Measurements from ENCODE around the gene PIGP.

DNA sequence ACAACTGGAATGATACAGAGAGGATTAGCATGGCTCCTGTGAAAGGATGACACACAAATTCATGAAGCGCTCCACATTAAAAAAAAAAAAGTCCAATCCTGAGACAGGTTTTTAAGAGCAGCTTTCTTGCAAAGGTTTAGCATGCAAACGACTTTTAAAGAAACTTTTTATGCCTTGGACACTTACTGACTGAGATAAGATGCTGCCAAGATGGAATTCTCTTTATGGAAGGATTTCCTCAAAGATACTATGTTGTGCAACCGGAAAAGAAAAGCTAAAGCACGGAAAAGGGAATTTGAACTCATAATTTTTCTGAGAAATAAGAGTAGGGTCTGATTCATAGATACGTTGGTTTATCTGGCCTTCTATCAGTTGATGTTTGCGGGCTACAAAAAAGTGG is 27.3 kb downstream of the PIGP start:
- no peak for TF ChIP-seq TAF1 (IDR thresholded peaks at IDR 0.05; ENCODE audit: borderline replicate concordance, insufficient read depth, low read length)
- no peak for TF ChIP-seq POLR2AphosphoS5 (IDR thresholded peaks at IDR 0.05; ENCODE audit: low read depth, low read length)
- TF ChIP-seq, protein P1, sequence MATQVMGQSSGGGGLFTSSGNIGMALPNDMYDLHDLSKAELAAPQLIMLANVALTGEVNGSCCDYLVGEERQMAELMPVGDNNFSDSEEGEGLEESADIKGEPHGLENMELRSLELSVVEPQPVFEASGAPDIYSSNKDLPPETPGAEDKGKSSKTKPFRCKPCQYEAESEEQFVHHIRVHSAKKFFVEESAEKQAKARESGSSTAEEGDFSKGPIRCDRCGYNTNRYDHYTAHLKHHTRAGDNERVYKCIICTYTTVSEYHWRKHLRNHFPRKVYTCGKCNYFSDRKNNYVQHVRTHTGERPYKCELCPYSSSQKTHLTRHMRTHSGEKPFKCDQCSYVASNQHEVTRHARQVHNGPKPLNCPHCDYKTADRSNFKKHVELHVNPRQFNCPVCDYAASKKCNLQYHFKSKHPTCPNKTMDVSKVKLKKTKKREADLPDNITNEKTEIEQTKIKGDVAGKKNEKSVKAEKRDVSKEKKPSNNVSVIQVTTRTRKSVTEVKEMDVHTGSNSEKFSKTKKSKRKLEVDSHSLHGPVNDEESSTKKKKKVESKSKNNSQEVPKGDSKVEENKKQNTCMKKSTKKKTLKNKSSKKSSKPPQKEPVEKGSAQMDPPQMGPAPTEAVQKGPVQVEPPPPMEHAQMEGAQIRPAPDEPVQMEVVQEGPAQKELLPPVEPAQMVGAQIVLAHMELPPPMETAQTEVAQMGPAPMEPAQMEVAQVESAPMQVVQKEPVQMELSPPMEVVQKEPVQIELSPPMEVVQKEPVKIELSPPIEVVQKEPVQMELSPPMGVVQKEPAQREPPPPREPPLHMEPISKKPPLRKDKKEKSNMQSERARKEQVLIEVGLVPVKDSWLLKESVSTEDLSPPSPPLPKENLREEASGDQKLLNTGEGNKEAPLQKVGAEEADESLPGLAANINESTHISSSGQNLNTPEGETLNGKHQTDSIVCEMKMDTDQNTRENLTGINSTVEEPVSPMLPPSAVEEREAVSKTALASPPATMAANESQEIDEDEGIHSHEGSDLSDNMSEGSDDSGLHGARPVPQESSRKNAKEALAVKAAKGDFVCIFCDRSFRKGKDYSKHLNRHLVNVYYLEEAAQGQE (IDR thresholded peaks at IDR 0.05; ENCODE audit: insufficient read depth in 1 of 2, low read depth in 2 of 2, low read length in 2 of 2) = no peak
- TF ChIP-seq SIN3A (IDR thresholded peaks at IDR 0.05; ENCODE audit: borderline replicate concordance, insufficient read depth, low read length) = no peak
- no peak for TF ChIP-seq FOXP2 (optimal IDR thresholded peaks at IDR 0.05; ENCODE audit: borderline replicate concordance, extremely low read depth, extremely low read length, insufficient read depth)

Data from PFSK-1 (cell line).